ENCODE results near the gene EIF2S3.

The EIF2S3 gene

GRCh38 chrX:24124244-24124799, 69.6 kb downstream of the EIF2S3 start:
- H3K27me3 Mint-ChIP-seq (ENCODE audit: low read depth) = no peaks in the 10 kb centered on the region
- no peaks in the 10 kb centered on the region for H3K4me1 Mint-ChIP-seq (ENCODE audit: low read depth)
- no peak overlapping the region for H3K4me3 Mint-ChIP-seq
- no peak for DNase-seq (ENCODE audit: low spot score)
- H3K9me3 Mint-ChIP-seq = no peaks in the 10 kb centered on the region
- H3K36me3 Mint-ChIP-seq (ENCODE audit: low read depth) = no peaks in the 10 kb centered on the region
- H3K27ac Mint-ChIP-seq = no peak overlapping the region

- no peak overlapping the region for H3K4me3 Mint-ChIP-seq
- H3K9me3 Mint-ChIP-seq = no peaks in the 10 kb centered on the region
- no peak overlapping the region for H3K27ac Mint-ChIP-seq
- H3K27me3 Mint-ChIP-seq (ENCODE audit: low read depth) = no peaks in the 10 kb centered on the region
- H3K36me3 Mint-ChIP-seq (ENCODE audit: low read depth) = no peaks in the 10 kb centered on the region
- no peak for DNase-seq (ENCODE audit: low spot score)
- H3K4me1 Mint-ChIP-seq (ENCODE audit: low read depth) = no peaks in the 10 kb centered on the region
These were observed 70.4 kb downstream of the EIF2S3 start for GRCh38 chrX:24125028-24125612.

Measured in T-helper 2 cell treated with Interferon-gamma antibody and Interleukin-4, amounts not matched to agents 5 μg/mL and 100 μg/mL, for 36 hours (primary cell).